Erythroblast (primary cell): ENCODE measurements around the gene PRTG.

Source experiments
- DNase-seq, 2 experiments: peaks; one replicate each; lab custom pipeline; 2025; lab: John Stamatoyannopoulos, UW
- GATA1 ChIP-seq: IDR thresholded peaks from 2 replicates; pipeline ENCODE4 v1.6.1; 2011; ENCODE audit warnings: low read depth, mild to moderate bottlenecking, control low read depth, low read length, moderate library complexity
- POLR2A ChIP-seq: IDR thresholded peaks from 2 replicates; pipeline ENCODE4 v1.6.1; 2011; ENCODE audit warnings: mild to moderate bottlenecking, low read length

Gene PRTG

GRCh38 chr15:55660153-55660552 lies 82.8 kb downstream of the PRTG start:
- no peak for DNase-seq
- no peak for TF ChIP-seq POLR2A
- TF ChIP-seq GATA1: no peak

- no peak for DNase-seq
- TF ChIP-seq GATA1: no peak
- TF ChIP-seq POLR2A: no peak
Measured at GRCh38 chr15:55659481-55659880, 83.5 kb downstream of the PRTG start.

GRCh38 chr15:55658886-55659285 lies 84.1 kb downstream of the PRTG start:
- DNase-seq: no peak
- TF ChIP-seq POLR2A: no peak
- no peak for TF ChIP-seq GATA1

- no peak for DNase-seq
- TF ChIP-seq GATA1: no peak
- no peak for TF ChIP-seq POLR2A
Measured at GRCh38 chr15:55654561-55655031, 88.4 kb downstream of the PRTG start.

- TF ChIP-seq POLR2A: no peak
- DNase-seq: no peak
Measured at GRCh38 chr15:55652909-55653495, 90.0 kb downstream of the PRTG start.

- DNase-seq: no peak
- TF ChIP-seq GATA1 (no peak), POLR2A (no peak)
Measured at GRCh38 chr15:55652359-55652758, 90.6 kb downstream of the PRTG start.

- TF ChIP-seq GATA1: no peak
- no peak for TF ChIP-seq POLR2A
- DNase-seq: no peak
Measured at GRCh38 chr15:55649058-55649423, 93.9 kb downstream of the PRTG start.

- DNase-seq: no peak
- TF ChIP-seq POLR2A (no peak), GATA1 (no peak)
Measured at GRCh38 chr15:55638764-55639163, 104.2 kb downstream of the PRTG start.

- no peak for DNase-seq
- TF ChIP-seq GATA1 (no peak), POLR2A (no peak)
Measured at GRCh38 chr15:55637086-55637485, 105.9 kb downstream of the PRTG start.

GRCh38 chr15:55633731-55634130 lies 109.2 kb downstream of the PRTG start:
- TF ChIP-seq POLR2A (no peak), GATA1 (no peak)
- no peak for DNase-seq

GRCh38 chr15:55632434-55632833 lies 110.5 kb downstream of the PRTG start:
- DNase-seq: no peak
- no peak for TF ChIP-seq GATA1
- no peak for TF ChIP-seq POLR2A

GRCh38 chr15:55630858-55631257 lies 112.1 kb downstream of the PRTG start:
- DNase-seq: no peak
- TF ChIP-seq GATA1 (no peak), POLR2A (no peak)

- no peak for TF ChIP-seq POLR2A
- no peak for TF ChIP-seq GATA1
- DNase-seq: no peak
Measured at GRCh38 chr15:55628369-55628730, 114.6 kb downstream of the PRTG start.

GRCh38 chr15:55627730-55628368 lies 115.1 kb downstream of the PRTG start:
- DNase-seq: peak in 1 of 2 experiments; percentile 35
- no peak for TF ChIP-seq GATA1
- no peak for TF ChIP-seq POLR2A

GRCh38 chr15:55619783-55620182 lies 123.2 kb downstream of the PRTG start:
- no peak for DNase-seq

More at GRCh38 chr15:55619783-55620182, 123.2 kb downstream of the PRTG start:
- TF ChIP-seq POLR2A: no peak
- no peak for TF ChIP-seq GATA1
